Iris pigment epithelial cell (primary cell): ENCODE data around the gene SLCO2B1.

Source experiments
- DNase-seq: peaks from one replicate; pipeline ENCODE4 v3.0.0-alpha.2; 2011; ENCODE audit warnings: low read depth

SLCO2B1 gene

DNA sequence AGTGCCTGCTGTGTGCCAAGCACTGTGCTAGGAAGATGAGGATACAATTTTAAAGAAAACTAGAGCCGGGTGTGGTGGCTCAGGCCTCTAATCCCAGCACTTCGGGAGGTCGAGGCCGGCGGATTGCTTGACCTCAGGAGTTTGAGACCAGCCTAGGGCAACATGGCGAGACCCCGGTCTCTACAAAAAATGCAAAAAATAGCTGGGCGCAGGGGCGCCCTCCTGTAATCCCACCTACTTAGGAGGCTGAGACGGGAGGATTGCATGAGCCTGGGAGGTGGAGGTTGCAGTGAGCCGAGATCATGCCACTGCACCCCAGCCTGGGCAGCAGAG lies 98.0 kb downstream of the SLCO2B1 start:
- DNase-seq, result no peak

- no peak for DNase-seq
Observed at GRCh38 chr11:75249704-75250103, 98.8 kb downstream of the SLCO2B1 start.

GRCh38 chr11:75254326-75254725 lies 103.4 kb downstream of the SLCO2B1 start:
- DNase-seq, result no peak
